ENCODE results near the gene CD8B2. TPM values are rescaled to one million over a fixed set of nuclear protein-coding genes. Genes with fewer than 3 reads are reported as not detected.

CD8B2 gene
- polyA plus RNA-seq, 2 of the 4 experiments (the other 2 are of a cell fraction) = not detected

- no peak overlapping the region for H3K27ac ChIP-seq
- 76% methylated on average over 9 of the region's 9 CpGs for WGBS (ENCODE audit: missing lambda C conversion rate)
- FAIRE-seq (no peak), ATAC-seq (no peak), DNase-seq (ENCODE audit: low read depth in 1 of 2, low spot score in 1 of 2) (no peak)
- ChIA-PET POLR2A (no interaction called here), CTCF (no interaction called here)
- no peaks in the 10 kb centered on the region for H3K4me1 ChIP-seq
- TF ChIP-seq HEYL (CRISPR knock-in tag; IDR thresholded peaks at IDR 0.05) (no peak), CHD2 (IDR thresholded peaks at IDR 0.05; ENCODE audit: low read length, partially characterized antibody) (no peak), SREBF2 (IDR thresholded peaks at IDR 0.05) (no peak), ZC3H11A (IDR thresholded peaks at IDR 0.05) (no peak), TP53 (CRISPR knock-in tag; IDR thresholded peaks at IDR 0.05) (no peak), ESRRA (IDR thresholded peaks at IDR 0.05; ENCODE audit: borderline replicate concordance, low read length) (no peak), GATA3 (IDR thresholded peaks at IDR 0.05; ENCODE audit: borderline replicate concordance) (no peak), CEBPB (IDR thresholded peaks at IDR 0.05) (no peak), ELK1 (IDR thresholded peaks at IDR 0.05; ENCODE audit: low read depth, low read length) (no peak), JUNB (IDR thresholded peaks at IDR 0.05) (no peak), HOXB5 (CRISPR knock-in tag; IDR thresholded peaks at IDR 0.05) (no peak), NFE2L2 (conservative IDR thresholded peaks at IDR 0.05; ENCODE audit: low read length) (no peak), HMGXB4 (CRISPR knock-in tag; IDR thresholded peaks at IDR 0.05; ENCODE audit: borderline replicate concordance) (no peak), BHLHE40 (IDR thresholded peaks at IDR 0.05; ENCODE audit: low read depth, low read length) (no peak), NR3C1 (IDR thresholded peaks at IDR 0.05) (no peak), EP300 (IDR thresholded peaks at IDR 0.05) (no peak), HES2 (IDR thresholded peaks at IDR 0.05) (no peak)
- no peak overlapping the region for H3K4me2 ChIP-seq
- H3K4me3 ChIP-seq = no peak overlapping the region
- H3K9me3 ChIP-seq = no peaks in the 10 kb centered on the region; the same call in 1 of the 3 replicates
Measured at GRCh38 chr2:106521016-106521415, 33.9 kb downstream of the CD8B2 start.

GRCh38 chr2:106523976-106524665 is 37.0 kb downstream of the CD8B2 start:
- FAIRE-seq = no peak
- ATAC-seq = no peak
- CTCF ChIA-PET = interaction anchor here (1.5 kb wide), 1 partner anchor 14 kb away, joined by 4 read pairs; no protein-coding TSS in a partner anchor

More at GRCh38 chr2:106523976-106524665, 37.0 kb downstream of the CD8B2 start:
- no peak for DNase-seq (ENCODE audit: low read depth in 1 of 2, low spot score in 1 of 2)
- WGBS (ENCODE audit: missing lambda C conversion rate) = 75% methylated on average over 5 of the region's 6 CpGs
- POLR2A ChIA-PET = no interaction called here
- TF ChIP-seq CBX2 (IDR thresholded peaks at IDR 0.05; ENCODE audit: borderline replicate concordance, low read depth) (no peak), CHD2 (IDR thresholded peaks at IDR 0.05; ENCODE audit: low read length, partially characterized antibody) (no peak), ZSCAN20 (CRISPR knock-in tag; IDR thresholded peaks at IDR 0.05) (no peak), NR3C1 (IDR thresholded peaks at IDR 0.05) (no peak), REST (IDR thresholded peaks at IDR 0.05) (no peak), HOXB13 (CRISPR knock-in tag; IDR thresholded peaks at IDR 0.05; ENCODE audit: low read depth) (no peak), RCOR1 (IDR thresholded peaks at IDR 0.05; ENCODE audit: low read depth, low read length) (no peak), EP300 (IDR thresholded peaks at IDR 0.05) (no peak), JUN (IDR thresholded peaks at IDR 0.05) (no peak), RNF2 (IDR thresholded peaks at IDR 0.05; ENCODE audit: borderline replicate concordance, low read depth) (no peak), KDM5A (IDR thresholded peaks at IDR 0.05) (no peak)
- no peaks in the 10 kb centered on the region; the same call in 1 of the 3 replicates for H3K9me3 ChIP-seq
- H3K4me3 ChIP-seq = no peak overlapping the region
- H3K27ac ChIP-seq = no peak overlapping the region
- no peak overlapping the region for H3K4me2 ChIP-seq
- no peaks in the 10 kb centered on the region for H3K4me1 ChIP-seq

Measured in A549 (cell line).